CD4-positive, alpha-beta T cell treated with Interleukin-15 for 1 hour (primary cell): ENCODE data around the gene ADAMTS16.
"Not testable (repeated sequence)": the region's sequence is repeated elsewhere in the genome, so short reads cannot be mapped to it uniquely, and the experiment has no call there.

ENCODE experiments used
- DNase-seq: peaks from one replicate; pipeline ENCODE4 v3.0.0-alpha.2; 2020

ADAMTS16 gene, protein sequence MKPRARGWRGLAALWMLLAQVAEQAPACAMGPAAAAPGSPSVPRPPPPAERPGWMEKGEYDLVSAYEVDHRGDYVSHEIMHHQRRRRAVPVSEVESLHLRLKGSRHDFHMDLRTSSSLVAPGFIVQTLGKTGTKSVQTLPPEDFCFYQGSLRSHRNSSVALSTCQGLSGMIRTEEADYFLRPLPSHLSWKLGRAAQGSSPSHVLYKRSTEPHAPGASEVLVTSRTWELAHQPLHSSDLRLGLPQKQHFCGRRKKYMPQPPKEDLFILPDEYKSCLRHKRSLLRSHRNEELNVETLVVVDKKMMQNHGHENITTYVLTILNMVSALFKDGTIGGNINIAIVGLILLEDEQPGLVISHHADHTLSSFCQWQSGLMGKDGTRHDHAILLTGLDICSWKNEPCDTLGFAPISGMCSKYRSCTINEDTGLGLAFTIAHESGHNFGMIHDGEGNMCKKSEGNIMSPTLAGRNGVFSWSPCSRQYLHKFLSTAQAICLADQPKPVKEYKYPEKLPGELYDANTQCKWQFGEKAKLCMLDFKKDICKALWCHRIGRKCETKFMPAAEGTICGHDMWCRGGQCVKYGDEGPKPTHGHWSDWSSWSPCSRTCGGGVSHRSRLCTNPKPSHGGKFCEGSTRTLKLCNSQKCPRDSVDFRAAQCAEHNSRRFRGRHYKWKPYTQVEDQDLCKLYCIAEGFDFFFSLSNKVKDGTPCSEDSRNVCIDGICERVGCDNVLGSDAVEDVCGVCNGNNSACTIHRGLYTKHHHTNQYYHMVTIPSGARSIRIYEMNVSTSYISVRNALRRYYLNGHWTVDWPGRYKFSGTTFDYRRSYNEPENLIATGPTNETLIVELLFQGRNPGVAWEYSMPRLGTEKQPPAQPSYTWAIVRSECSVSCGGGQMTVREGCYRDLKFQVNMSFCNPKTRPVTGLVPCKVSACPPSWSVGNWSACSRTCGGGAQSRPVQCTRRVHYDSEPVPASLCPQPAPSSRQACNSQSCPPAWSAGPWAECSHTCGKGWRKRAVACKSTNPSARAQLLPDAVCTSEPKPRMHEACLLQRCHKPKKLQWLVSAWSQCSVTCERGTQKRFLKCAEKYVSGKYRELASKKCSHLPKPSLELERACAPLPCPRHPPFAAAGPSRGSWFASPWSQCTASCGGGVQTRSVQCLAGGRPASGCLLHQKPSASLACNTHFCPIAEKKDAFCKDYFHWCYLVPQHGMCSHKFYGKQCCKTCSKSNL

DNA sequence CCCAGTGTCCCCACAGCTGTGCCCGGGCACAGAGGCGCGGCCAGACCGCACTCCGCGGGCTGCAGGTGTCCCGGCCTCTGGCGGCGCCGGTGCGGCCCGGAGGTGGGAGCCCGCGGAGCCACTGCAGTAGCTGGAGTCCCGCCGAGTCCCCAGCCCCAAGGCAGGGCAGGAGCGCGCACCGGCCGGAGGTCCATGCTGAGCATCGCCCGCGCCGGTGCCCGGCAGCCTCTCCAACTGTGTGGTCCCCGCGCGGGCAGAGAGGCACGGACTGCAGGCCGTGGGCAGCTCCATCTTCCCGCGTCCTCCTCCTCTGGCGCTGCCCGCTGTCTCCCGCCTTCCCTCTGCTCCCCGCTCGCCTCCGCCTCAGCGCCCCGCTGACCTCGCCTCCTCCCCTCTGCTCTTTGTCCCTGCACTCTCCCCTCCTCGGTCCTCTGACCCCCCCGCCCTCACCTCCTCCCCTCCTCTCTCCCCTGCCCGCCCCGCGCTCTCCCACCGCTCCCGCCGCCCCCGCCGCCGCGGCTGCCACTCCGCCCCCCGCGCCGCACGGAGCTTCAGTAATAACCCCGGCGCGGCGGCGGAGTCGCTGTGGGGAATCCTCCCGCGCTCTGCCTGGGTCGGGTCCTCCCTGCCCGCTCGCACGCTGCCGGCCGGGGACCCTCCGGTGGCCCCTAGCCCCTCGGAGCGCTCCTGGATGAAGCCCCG, at the start of gene ADAMTS16:
Gene ADAMTS16, plus strand, starts transcription at position 554 of the 702 bp plus-strand sequence. Its CDS starts 138 bp downstream, at position 692.
- no peak for DNase-seq

GRCh38 chr5:5092149-5092548, 48.0 kb upstream of the ADAMTS16 start:
- DNase-seq, result no peak

- no peak for DNase-seq
Measured at GRCh38 chr5:5100635-5101034, 39.5 kb upstream of the ADAMTS16 start.

DNA sequence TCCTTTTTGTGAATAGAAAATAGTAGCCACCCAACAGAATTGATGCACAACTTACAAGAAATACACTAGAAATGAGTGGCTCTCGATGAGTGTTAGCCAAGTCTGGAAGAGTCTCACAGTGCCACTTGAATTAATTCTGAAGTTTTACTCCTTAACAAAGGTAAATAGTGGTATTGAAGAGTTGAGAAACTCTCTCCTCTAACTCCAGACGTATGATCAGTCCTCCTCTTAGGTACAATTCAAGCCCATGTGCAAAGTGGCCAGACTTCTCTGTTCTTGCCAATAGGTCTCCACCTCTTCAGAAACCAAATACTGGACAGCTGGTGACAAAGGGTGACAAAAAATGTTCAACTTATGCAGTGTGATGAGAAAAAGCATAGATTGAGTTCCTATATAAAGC, 38.5 kb upstream of the ADAMTS16 start:
- no peak for DNase-seq

DNA sequence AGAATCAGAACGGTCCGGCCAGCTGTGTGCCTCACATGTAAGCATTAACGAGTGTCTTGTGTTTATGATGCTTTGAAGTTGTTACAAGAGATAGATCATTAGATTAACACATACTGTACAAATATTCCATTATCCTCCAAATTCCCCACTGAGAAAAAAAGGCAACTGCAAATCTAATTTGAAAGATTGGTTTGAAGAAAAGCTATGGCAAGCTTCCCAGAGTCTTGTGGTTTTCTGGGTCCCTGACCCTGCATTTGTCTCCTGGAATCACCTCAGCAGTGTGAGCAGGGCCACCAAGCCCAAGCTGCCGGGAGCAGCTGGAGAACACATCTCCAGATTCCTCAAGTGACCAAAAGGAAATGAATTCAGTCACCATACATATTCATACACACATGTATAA, 36.9 kb upstream of the ADAMTS16 start:
- DNase-seq, result no peak

DNA sequence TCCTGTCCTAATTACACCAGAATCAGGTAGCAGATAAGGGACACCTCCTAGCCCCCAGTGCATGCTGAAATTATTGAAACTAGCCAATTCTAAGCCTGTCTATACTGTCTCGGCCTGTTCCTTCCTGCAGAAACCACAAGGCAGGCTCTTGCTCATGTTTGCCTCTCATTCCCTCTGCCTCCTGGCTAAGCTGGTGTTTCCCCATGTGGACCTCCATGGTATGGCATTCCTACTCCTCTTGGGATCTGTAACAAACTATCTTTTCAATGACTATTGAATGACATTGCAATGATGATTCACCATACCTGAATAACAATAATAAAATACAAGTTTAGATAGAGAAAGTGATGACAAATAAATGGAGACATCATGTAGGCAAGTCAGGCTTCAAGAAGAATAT, 35.6 kb upstream of the ADAMTS16 start:
- no peak for DNase-seq

- DNase-seq, result no peak
Measured at GRCh38 chr5:5105531-5105930, 34.6 kb upstream of the ADAMTS16 start.

GRCh38 chr5:5116956-5117355, 23.2 kb upstream of the ADAMTS16 start:
- DNase-seq, result no peak

DNA sequence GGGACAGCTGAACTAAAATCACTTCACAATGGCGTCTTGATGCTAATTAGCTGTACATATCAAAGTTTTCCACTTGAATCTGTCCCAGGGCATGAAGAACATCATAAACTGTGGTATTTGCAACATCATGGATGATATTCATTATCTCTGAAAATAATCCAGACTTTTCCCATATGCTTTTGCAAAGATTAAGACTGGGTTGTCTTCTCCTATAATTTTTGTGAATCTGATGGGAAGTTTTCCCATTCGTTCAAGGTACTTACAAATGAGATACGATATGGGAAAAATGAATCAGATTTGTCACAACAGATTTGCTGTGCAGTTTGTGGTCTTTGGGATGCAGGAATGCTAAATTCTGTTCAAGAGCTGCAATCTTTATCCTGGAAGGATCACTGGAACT, 17.4 kb upstream of the ADAMTS16 start:
- no peak for DNase-seq

GRCh38 chr5:5124231-5124630, 15.9 kb upstream of the ADAMTS16 start:
- DNase-seq, result no peak

DNA sequence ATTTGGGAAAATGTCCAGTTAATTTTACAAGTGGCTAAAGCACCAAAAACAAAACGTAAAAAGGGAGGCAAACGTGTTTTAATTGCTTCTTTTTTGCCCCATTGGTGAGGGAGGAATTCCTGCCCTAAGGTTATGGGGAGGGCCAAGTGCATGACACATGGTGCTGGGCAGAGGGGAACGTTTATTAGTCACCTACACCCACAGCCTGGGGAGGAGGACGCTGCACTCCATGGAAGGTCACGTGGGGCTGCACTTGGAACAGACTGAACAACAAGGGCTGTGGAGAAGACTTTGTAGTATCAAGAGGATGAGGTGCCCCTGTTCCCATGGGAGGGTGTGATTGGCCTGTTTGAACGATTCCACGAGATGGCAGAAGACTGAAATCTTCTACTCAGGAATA, 13.7 kb upstream of the ADAMTS16 start:
- no peak for DNase-seq

GRCh38 chr5:5128766-5129165, 11.4 kb upstream of the ADAMTS16 start:
- DNase-seq, result no peak

- no peak for DNase-seq
Measured at GRCh38 chr5:5132234-5132633, 7.9 kb upstream of the ADAMTS16 start.

- DNase-seq, result no peak
Measured at GRCh38 chr5:5132693-5133295, 7.3 kb upstream of the ADAMTS16 start.

DNA sequence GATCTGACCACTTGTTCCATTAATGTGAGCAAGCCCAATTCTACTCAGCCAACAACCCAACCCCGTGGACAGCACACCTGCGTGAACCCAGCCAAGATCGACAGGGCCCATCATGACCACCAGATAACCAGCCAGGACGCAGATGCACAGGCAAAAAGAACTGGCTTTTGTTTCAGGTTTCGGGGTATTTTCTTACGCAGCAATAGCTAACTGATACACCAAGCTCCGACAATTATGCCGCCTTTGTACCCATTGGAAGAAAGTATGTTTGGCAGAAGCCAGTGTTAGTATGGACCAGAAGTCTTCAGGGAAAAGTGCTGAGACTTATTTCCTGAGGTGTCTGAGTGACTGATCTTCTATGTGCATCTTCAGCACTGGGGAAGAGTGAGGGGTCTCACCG, 6.0 kb upstream of the ADAMTS16 start:
- DNase-seq, result no peak

- no peak for DNase-seq
Measured at GRCh38 chr5:5135957-5136676, 4.0 kb upstream of the ADAMTS16 start.

GRCh38 chr5:5137851-5138250, 2.3 kb upstream of the ADAMTS16 start:
- DNase-seq, result not testable (repeated sequence)

- DNase-seq, result no peak
Measured at GRCh38 chr5:5139336-5139776, 774 bp upstream of the ADAMTS16 start.

DNA sequence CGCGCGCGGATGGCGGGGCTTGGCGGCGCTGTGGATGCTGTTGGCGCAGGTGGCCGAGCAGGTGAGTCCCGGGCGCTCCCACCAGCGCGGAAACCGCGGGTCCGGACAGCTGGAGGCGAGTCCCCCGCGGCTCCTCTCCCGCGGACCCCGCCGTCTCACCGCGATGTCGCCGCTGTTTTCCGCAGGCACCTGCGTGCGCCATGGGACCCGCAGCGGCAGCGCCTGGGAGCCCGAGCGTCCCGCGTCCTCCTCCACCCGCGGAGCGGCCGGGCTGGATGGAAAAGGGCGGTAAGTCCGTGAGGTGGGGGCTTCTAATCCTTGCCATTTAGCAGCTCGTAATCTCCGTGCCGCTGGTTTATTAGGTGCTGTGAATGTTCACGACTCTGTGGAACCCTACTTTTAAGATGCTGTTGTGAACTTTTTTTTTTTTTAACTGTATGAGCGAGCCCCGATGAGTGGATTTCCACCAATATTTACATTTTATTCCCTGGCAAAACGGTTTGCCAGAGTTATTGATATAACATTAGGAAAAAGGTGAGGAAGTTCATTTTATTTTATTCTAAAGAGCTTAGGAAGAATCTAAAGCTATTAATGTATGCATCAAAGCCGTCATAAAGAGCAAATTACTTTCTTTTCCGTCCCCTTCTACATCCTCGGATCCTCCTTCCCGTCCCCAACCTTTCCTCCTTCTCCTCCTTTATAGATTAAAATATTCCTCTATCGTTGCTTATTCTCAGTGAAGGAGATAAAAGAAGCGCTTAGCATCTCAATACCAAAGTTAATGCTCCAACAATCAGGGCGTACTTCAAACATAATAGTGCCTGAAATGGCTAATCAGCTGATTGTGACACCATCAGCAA, 579 bp downstream of the ADAMTS16 start:
- no peak for DNase-seq

- DNase-seq, result no peak
Measured at GRCh38 chr5:5141339-5141599, 1.1 kb downstream of the ADAMTS16 start.
